Psoas muscle (tissue), 8 donors: ENCODE results near the gene GLI3. TPM values are rescaled to one million over a fixed set of nuclear protein-coding genes. Genes with fewer than 3 reads are reported as not detected.

ENCODE experiments used
- ATAC-seq, 4 donors: fragments of 200-7000 bp; cut with Tn5 transposase; one replicate each; pipeline ENCODE4 v1.9.1; 2020; ENCODE audit warnings: moderate library complexity in 3 of 4, mild to moderate bottlenecking in 2 of 4
- DNase-seq, 2 donors: peaks; one replicate each; pipeline ENCODE4 v3.0.0-alpha.2; 2020
- H3K27ac ChIP-seq: fragments of 200-600 bp; one replicate; pipeline ENCODE4 v1.8.0; 2022
- H3K27me3 ChIP-seq, 3 donors: fragments of 200-600 bp in 1 of 3; one replicate each; pipeline versions ENCODE4 v1.6.1 to v1.8.0; 2013 to 2022; ENCODE audit warnings: low read length in 2 of 3, mild to moderate bottlenecking in 2 of 3, moderate library complexity in 1 of 3; ENCODE audit not compliant: insufficient read depth in 3 of 3
- H3K36me3 ChIP-seq, 2 donors: fragments of 200-600 bp in 1 of 2; one replicate each; pipeline versions ENCODE4 v1.6.1 to v1.8.0; 2013 to 2022; ENCODE audit warnings: low read depth in 1 of 2, mild to moderate bottlenecking in 1 of 2, moderate library complexity in 1 of 2; ENCODE audit not compliant: insufficient read depth in 1 of 2
- H3K4me1 ChIP-seq: fragments of 200-600 bp; one replicate; pipeline ENCODE4 v1.8.0; 2022
- H3K4me3 ChIP-seq: fragments of 200-600 bp; one replicate; pipeline ENCODE4 v1.8.0; 2022; ENCODE audit warnings: mild to moderate bottlenecking
- H3K9me3 ChIP-seq: fragments of 200-600 bp; one replicate; pipeline ENCODE4 v1.8.0; 2022
- CTCF ChIP-seq: fragments of 200-600 bp; IDR thresholded peaks from one replicate; pipeline ENCODE4 v1.8.0; 2022; ENCODE audit warnings: antibody characterized with exemption
- WGBS, 3 donors: extraction: QIAGEN DNeasy Blood & Tissue Kit; methylation state at CpG; one replicate each; pipeline versions ENCODE4 v1.1.6 to v1.1.7; 2013; 5-methylcytosine and 5-hydroxymethylcytosine counted together
- intact Hi-C, 2 donors: fragments of 100-400 bp; cut with DNase I; formaldehyde crosslinking; loops; one replicate each; pipeline versions ENCODE4 v1.11.0 to v1.14.2; 2022
- polyA plus RNA-seq, 3 donors: library from polyadenylated mRNA; stranded (reverse); fragments of 200-250 nt; gene quantifications; one replicate each; pipeline ENCODE4 v1.2.3, GENCODE V29; 2013
- total RNA-seq, 4 donors: library from RNA; stranded (reverse); fragmentation: NEBNext Ultra II Directional in 2 of 4; extraction: Animal tissue kit (Norgen Biotek cat#: 25700) in 2 of 4; gene quantifications; one replicate each; pipeline versions ENCODE4 v1.2.1 to v1.2.4, GENCODE V29; 2021 to 2023
- donor health status: healthy with polysubstance abuse.
- donor health status: DM: no; HTN: no; CAD: no; lungs with moderate emphysema.
- donor health status: Bipolar disorder and iron deficiency.
- donor health status: healthy.
- donor health status: DM: yes; HTN: yes; CAD: no.
- donor health status: DM: no; HTN: no; CAD: no.
- donor health status: DM: no; HTN: no; CAD: no.
- donor health status: DM: yes; HTN: yes; CAD: no.

Gene GLI3
- total and polyA plus RNA-seq, 7 donors = 0.24 to 4.9 (median 3.2) TPM

- Histone ChIP-seq H3K4me3 (no peak overlapping the region), H3K27ac (no peak overlapping the region), H3K36me3 (no peaks in the 10 kb centered on the region), H3K9me3 (no peaks in the 10 kb centered on the region), H3K4me1 (no peaks in the 10 kb centered on the region), H3K27me3 (peaks cover 0 to 3% (median 0%) of the 10 kb centered on the region in 3 donors)
- DNase-seq (no peak), ATAC-seq (no peak)
- WGBS, 3 donors = 72 to 74% (median 73%) methylated on average over 14 of the region's 14 CpGs
- TF ChIP-seq CTCF = no peak
- intact Hi-C loops = no loop called here
These were observed 93.1 kb downstream of the GLI3 start for GRCh38 chr7:42143711-42144600.

GRCh38 chr7:42142089-42142488 is 94.9 kb downstream of the GLI3 start:
- Histone ChIP-seq H3K4me3 (no peak overlapping the region), H3K27me3 (peaks cover 0 to 3% (median 0%) of the 10 kb centered on the region in 3 donors), H3K36me3 (no peaks in the 10 kb centered on the region), H3K9me3 (no peaks in the 10 kb centered on the region), H3K27ac (no peak overlapping the region), H3K4me1 (no peaks in the 10 kb centered on the region)
- DNase-seq (no peak), ATAC-seq (no peak)
- TF ChIP-seq CTCF = no peak
- intact Hi-C loops = no loop called here
- WGBS, 3 donors = 89 to 95% (median 90%) methylated on average over 4 of the region's 4 CpGs

DNA sequence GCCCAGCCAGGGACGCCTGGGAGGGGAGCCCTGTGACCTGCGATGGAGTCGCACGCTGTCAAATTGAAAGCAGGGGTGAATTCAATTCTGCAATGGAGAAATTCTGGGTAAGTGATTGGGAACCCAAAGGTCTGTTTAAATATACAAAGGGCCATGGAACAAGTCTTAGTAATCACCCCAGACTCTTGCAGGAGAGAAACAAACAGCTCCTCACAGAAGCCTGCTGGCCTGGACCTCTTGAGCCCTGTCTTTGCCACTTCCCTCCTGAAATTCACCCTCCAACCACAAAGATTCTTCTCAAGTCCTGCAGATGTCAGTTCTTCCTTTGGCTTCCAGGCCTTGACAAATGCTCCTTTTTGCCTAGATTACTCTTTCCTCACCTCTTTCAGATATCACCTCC is 97.3 kb downstream of the GLI3 start:
- no peak for TF ChIP-seq CTCF
- DNase-seq (no peak), ATAC-seq (no peak)
- H3K4me3 ChIP-seq = no peak overlapping the region
- H3K9me3 ChIP-seq = no peaks in the 10 kb centered on the region
- 94 to 99% (median 98%) methylated on average over 4 of the region's 4 CpGs for WGBS, 3 donors
- no peaks in the 10 kb centered on the region for H3K4me1 ChIP-seq
- peaks cover 0 to 3% (median 0%) of the 10 kb centered on the region in 3 donors for H3K27me3 ChIP-seq
- H3K27ac ChIP-seq = no peak overlapping the region
- intact Hi-C loops = no loop called here
- H3K36me3 ChIP-seq = no peaks in the 10 kb centered on the region

DNA sequence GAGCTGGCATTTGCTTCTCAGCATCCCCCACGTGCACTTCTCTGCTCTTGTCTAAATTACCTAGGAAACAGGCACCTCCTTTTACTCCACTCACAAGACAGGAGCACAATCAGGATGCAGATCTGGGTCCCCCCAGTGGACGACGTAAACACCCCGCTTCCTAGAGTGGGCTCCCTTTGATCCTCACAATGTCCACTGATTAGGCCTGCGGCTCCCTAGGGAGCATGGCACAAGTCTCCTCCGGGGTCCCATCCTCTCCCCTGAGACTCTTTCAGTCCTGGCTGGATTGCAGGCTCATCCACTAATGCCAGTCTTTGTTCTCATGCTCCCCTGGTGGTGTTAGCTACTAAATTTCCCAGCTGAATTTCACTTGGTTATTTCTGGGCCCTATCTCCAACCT is 98.3 kb downstream of the GLI3 start:
- 62 to 66% (median 64%) methylated on average over 6 of the region's 6 CpGs for whole genome bisulfite sequencing, 3 donors
- TF ChIP-seq CTCF = no peak

More for the DNA sequence above, 98.3 kb downstream of the GLI3 start:
- DNase-seq = no peak
- ATAC-seq = no peak
- intact Hi-C loops = no loop called here
- Histone ChIP-seq H3K27me3 (peaks cover 0 to 3% (median 0%) of the 10 kb centered on the region in 3 donors), H3K4me3 (no peak overlapping the region), H3K4me1 (no peaks in the 10 kb centered on the region), H3K9me3 (no peaks in the 10 kb centered on the region), H3K36me3 (no peaks in the 10 kb centered on the region), H3K27ac (no peak overlapping the region)
